Stimulated activated CD8-positive, alpha-beta memory T cell treated with anti-CD3 and anti-CD28 coated beads, Interleukin-15, amount 100 ng/mL, for 4 hours (primary cell): ENCODE measurements around the gene SSH2.
"Not testable (repeated sequence)": the region's sequence is repeated elsewhere in the genome, so short reads cannot be mapped to it uniquely, and the experiment has no call there.

Experiments
- DNase-seq, 2 donors: peaks; one replicate each; pipeline ENCODE4 v3.0.0-alpha.2; 2020; ENCODE audit warnings: low read depth in 2 of 2

SSH2 gene

GRCh38 chr17:29929006-29929532, 959 bp downstream of the SSH2 start:
- DNase-seq = no peak

- DNase-seq = no peak
Observed at GRCh38 chr17:29927546-29927945, 2.5 kb downstream of the SSH2 start.

DNA sequence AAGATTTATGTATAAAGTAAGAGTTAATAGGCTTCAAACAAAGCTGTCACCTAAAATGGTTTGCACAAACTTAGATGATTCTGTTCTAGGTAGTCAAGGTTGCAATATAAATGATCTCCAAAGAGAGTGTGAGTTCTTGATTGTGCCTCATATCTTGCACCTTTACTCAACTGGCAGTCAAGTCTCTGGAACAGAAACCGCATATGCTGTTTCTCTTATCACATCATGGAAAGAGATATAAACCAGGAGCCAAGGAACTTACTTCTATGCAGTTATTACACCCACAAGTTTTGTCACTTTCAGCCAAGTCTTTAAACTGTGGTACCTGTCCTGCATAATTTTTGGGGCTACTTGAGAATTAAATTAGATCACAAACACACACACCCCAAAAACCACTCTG, 5.2 kb downstream of the SSH2 start:
- no peak for DNase-seq

DNA sequence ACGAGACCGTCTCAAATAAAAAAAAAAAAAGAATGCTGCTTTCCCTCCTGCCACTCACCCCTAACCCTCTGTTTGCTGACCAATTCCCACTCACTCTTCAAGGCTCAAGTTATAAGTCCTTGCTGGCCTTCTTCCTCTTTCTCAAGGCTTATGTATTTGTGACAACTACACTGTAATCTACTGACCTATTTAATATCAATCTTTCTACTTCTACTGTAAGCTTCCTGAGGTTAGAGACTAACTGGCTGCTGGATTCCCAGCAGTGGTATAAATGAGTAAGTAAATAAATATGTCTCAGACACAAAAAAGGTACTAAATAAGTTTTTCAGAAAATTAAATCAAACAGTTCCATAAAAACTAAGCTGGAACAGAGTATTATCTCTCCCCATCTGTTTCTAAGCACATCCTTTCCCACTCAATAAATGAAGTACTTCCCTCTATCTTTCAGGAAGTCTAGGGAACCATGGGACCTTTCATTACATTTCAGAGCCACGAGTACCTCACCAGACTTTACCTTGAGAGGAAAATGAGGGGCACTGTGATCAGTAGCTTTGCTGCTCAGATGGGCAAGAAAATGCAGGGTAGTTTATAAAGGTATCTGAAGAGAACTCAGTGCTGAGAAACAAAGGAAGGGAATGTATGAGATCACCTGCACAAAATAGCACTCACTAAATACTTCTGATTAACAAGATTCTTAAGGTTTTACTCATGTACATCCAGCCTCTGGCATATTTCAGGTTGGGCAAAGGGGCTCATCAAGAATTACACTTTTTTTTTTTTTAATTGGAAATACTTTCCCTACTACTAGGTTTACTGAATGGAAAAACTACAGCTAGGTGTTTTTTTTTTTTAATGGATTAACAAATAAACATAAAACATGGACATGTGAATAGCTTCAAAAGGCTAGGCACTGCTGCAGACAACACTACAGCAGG, 10.8 kb downstream of the SSH2 start:
- no peak for DNase-seq

DNA sequence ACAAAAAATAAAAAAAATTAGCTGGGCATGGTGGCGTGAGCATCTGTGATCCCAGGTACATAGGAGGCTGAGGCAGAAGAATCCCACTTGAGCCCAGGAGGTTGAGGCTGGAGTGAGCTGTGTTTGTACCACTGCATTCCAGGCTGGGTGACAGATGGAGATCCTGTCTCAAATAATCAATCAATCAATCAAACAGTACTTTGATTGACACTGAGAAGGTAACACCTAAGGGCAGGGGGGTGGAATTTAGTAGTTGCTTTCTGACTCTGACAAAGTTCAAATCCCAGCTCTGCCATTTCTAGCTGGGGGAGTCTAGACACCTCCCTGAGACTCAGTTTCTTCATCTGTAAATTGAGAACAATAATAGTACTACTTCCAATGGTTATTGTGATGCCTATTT, 12.0 kb downstream of the SSH2 start:
- DNase-seq = no peak

GRCh38 chr17:29914819-29915537, 15.1 kb downstream of the SSH2 start:
- no peak for DNase-seq

DNA sequence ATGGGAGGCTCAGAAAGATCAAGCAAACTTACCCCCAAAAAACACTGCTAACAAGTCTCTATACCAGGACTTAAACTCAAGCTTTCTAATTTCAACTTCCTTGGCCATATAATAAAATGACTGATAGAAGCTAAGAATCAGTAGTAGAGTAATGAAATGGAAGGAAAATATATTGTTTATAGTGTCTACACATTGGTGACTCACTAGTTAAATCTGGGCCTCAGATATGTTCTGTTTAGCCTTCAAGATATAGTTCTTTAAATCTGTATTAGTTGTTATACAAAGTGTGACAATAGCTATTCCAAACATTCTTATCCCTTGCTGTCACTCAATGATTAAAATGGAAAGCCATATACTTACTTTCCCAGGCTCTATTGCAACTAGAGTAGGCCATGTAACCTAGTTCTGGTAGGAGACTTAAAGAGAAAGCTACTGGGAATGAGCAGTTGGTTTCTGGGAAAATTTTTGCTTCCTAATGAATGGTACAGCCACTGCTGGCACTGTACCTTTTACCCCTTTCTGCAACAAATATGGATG, 18.3 kb downstream of the SSH2 start:
- DNase-seq = no peak

GRCh38 chr17:29909236-29910003, 20.6 kb downstream of the SSH2 start:
- no peak for DNase-seq

- DNase-seq = no peak
Observed at GRCh38 chr17:29906969-29907368, 23.1 kb downstream of the SSH2 start.

DNA sequence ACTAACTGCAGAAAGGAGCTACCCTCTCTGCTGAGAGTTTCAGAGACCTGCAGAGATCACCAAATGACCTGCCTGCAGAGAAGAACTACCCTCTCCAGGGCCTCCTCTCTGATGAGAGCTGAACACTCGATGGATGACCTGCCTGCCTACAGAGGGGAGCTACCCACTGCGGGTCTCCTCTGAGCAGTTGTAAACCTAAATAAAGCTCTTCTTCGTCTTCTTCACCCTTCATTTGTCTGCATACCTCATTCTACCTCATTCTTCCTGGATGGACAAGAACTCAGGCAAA, 24.2 kb downstream of the SSH2 start:
- no peak for DNase-seq

DNA sequence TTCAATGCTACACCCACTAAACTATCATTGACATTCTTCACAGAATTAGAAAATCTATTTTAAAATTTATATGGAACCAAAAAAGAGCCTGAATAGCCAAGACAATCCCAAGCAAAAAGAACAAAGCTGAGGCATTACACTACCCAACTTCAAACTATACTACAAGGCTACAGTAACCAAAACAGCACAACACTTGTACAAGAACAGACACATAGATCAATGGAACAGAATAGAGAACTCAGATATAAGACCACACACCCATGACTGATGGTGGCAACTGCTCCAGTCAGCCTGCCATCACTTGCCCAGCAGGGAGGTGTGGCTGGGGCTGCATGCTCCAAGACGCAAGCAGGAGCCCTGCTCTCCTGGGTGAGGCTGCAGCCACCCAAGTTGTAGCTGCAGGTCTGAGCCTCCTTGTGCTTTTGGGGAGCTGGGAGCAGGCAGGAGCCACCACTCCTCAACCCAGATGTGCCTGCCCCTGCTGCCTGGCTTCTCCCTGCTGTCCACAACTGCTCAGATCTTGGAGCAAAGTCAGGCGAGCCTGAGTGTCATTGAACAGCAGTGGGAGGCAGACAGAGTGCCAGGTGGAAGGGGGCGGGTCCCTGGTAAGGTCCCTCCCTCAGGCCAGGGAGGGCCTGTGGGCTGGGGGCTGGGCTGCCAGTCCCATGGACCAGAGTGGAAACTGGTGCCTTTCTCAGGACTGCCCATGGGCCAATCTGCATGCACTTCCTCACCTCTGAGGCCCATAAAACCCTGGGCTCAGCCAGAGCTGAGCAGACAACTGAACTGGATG, 24.7 kb downstream of the SSH2 start:
- no peak for DNase-seq

DNA sequence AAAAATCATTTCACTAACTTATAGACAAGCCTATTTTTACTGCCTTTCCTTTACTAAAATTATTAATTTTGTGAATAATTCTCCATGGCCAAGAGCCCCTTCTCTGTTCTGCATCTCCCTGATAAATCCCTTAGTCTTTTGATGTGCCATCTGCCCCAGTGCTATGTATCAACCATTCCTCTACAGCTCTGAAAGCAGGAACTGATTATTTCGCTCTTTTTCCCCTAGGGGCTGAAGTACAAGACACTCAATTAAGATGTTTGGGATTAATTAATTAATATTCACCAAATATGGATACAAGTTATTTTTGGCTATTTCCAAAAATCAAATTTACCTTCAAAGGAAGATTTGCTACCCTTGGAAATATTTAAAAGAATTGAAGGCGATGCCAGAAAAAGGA, 26.6 kb downstream of the SSH2 start:
- no peak for DNase-seq

- not testable (repeated sequence) for DNase-seq
Observed at GRCh38 chr17:29897136-29897535, 32.9 kb downstream of the SSH2 start.

DNA sequence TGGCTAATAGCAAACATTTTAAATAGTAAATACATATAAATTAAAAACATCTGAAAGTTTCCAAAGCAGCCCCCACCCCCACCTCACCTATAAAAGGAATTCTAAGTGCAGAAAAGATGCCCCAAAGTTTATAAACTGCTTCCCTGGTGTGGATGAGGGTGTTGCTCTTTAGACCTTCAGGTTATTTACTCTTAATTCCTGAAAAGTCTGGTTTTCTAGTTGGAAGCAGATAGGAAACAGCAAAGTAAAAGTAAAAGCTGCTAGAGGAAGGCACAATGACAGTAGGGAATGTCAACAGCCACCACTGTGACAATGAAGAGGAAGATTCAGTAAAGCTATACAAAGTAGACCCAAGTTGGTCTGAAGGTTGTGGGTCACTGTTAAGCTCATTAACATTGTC, 37.8 kb downstream of the SSH2 start:
- DNase-seq = no peak

GRCh38 chr17:29891131-29891530, 38.9 kb downstream of the SSH2 start:
- no peak for DNase-seq

DNA sequence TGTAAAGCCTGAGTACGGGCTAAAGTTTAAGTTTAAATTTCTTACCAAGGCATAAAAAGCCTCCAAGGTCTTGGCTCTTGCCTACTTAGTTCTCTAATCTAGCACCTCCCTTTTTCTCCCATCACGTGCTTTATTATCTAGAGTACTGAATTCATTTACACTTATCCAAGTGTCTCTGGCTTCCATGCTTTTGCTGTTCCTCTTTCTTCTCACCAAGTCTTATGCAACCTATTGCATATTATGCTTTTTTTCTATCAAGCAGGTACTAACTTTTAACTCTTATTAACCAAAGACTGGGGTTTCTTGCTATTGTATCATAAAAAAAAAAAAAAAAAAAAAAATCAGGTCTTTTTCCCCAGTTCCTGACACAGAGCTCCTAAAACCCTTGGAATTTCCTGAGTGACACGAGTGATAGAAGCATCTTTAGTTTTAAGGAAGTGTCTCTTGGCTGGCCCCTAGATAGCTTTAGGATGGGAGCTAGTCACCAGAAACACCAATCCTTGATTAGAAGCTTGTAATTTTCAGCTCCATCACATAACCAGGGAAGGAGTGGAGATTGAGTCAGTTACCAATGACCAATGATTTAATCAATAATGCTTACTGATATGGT, 44.9 kb downstream of the SSH2 start:
- no peak for DNase-seq

GRCh38 chr17:29883497-29883896, 46.5 kb downstream of the SSH2 start:
- no peak for DNase-seq

- DNase-seq = no peak
Observed at GRCh38 chr17:29881256-29881655, 48.8 kb downstream of the SSH2 start.

- DNase-seq = no peak
Observed at GRCh38 chr17:29880031-29880430, 50.0 kb downstream of the SSH2 start.

DNA sequence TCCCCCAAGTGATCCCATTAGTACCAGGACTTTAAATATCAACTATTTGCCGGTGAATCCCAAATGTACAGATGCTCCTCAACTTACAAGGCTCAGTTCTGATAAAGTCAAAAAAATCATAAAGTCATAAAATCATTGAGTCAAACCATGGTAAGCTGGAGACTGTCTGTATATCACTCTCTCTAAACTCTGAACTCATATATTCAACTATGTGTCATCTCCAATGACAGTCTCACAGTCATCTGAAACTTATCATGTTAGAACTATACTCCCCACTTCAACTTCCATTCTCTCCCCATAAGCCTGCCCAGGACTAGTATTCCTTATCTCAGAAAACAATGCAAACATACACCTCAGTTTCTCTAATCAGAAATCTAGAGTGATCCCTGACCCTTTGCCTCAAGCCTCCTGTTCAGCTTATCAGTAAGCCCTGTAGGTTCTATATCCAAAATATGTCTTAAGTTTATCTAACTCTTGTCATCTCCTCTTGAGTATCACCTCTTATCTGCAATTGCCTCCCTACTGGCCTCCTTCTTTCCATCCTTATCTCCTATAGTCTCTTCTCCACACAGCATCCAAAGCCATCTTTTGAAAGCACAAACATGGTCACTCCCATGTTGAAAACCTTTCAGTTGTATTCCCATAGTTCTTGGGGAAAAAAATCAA, 55.0 kb downstream of the SSH2 start:
- no peak for DNase-seq
